Measurements from ENCODE around the gene SMAD7.
A peak's percentile ranks its signal among the peaks of the same experiment; 100 is the strongest.

Gene SMAD7

DNA sequence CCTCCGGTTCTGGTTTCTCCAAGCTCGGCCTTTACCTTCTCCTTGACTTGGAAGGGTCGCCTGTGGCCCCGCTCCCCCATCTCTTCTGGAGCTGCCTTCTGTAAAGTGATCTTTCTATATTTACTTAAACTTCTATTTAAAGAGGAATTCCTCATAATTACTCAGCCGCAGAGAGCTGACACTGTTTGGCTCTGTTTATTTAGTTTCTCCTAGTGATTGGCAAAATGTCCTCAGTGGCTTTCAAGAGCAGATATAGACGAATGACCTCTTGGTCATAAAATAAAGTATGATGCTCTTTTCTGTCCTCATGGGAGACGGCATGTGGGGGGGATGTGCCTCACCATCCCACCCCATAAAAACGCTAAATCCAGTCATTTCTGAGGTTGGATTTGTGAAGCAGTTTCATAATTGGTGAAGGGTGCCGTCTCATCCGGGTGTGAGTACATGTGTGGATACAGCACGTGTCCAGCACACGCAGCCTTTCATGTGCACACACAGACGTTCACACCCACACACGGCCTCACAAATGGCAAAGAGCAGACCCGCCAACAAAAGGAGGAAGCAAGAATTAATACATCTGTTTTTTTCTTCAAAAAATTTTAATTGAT lies 43.4 kb upstream of the SMAD7 start:
- Histone ChIP-seq H3K27ac (peak overlapping the region in 7 of 11 experiments; percentile 21 to 76 (median 65); a peak in 11 of 22 replicates), H3K4me2 (peak overlapping the region; percentile 69 to 90 (median 79); a peak in 21 of 22 replicates), H3K4me3 (no peak overlapping the region), H3K36me3 (no peaks in the 10 kb centered on the region), H3K9ac (no peak overlapping the region), H3K4me1 (peaks cover 39 to 75% (median 56%) of the 10 kb centered on the region in 10 experiments), H3K27me3 (no peaks in the 10 kb centered on the region), H4K20me1 (peaks cover 0 to 11% (median 0%) of the 10 kb centered on the region in 11 experiments; a peak in 2 of 22 replicates), H3K9me3 (replicated peaks in 1 of 11) (no peaks in the 10 kb centered on the region)
- TF ChIP-seq Cebpa-rat (IDR thresholded peaks at IDR 0.05), result no peak

DNA sequence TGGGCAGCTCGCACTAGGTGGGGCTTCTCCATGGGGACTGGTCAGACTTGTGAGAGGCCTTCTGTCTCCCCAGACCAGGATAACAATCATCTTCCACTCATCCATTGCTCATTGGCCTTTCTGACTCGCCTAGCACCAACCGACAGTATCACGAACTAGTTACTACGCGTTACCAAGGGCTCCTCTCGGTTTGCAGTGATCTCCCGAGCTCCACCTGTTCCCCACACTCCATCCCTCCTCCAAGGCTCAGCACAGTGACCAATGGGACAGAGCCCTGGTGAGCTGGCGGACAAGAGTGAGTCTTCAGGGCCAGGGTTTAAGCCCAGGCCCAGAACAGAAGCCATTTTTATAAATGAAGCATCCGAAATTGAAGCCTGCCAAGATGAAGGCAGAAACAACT lies 42.8 kb upstream of the SMAD7 start:
- Histone ChIP-seq H3K27me3 (no peaks in the 10 kb centered on the region), H3K27ac (peak overlapping the region in 9 of 11 experiments; percentile 1 to 76 (median 64); a peak in 14 of 22 replicates), H3K9ac (no peak overlapping the region; a peak in 1 of 22 replicates), H3K4me1 (peaks cover 39 to 72% (median 58%) of the 10 kb centered on the region in 10 experiments), H3K36me3 (no peaks in the 10 kb centered on the region), H4K20me1 (peaks cover 0 to 9% (median 0%) of the 10 kb centered on the region in 11 experiments; a peak in 2 of 22 replicates), H3K4me3 (no peak overlapping the region), H3K4me2 (peak overlapping the region; percentile 69 to 90 (median 79)), H3K9me3 (replicated peaks in 1 of 11) (no peaks in the 10 kb centered on the region)
- no peak for TF ChIP-seq Cebpa-rat (IDR thresholded peaks at IDR 0.05)

DNA sequence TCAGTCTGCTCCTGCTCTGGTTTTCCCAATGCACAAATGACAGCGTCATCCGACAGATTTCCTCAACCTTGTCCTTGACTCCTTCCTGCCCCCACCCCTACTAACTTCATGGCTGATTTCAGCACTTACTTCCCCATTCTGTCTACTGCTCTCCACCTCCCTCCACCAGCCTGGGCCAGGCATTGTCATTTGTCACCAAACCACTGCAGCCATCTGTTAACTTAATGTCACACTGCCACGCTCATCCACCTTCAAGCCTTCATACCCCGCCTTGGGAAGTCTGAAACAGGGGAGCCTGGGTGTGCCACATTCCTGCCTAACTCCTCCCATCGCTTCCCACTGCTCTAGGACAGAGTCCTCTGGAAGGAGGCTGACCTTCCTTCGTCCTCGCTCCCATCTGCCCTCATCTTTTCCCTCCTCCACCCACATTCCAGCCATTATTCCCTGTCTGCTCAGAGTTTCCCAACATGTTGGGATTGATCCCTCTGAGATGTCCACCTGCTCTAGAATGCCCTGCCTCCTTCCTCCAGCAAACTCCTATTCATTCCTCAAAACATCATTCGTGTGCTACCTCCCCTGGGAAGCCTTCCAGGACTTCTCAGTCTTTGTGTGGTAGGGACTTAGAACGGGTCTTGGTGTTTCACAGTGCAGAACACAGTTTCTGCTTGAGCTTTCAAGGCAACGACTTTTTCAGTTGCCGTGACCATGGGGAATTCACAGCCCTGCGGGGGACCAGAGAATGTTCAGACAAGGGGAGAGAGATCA lies 42.2 kb upstream of the SMAD7 start:
- H3K9ac ChIP-seq, result peak overlapping the region in 9 of 11 experiments; percentile 16 to 63 (median 31); a peak in 12 of 22 replicates
- H4K20me1 ChIP-seq, result peaks cover 0 to 2% (median 0%) of the 10 kb centered on the region in 11 experiments; a peak in 2 of 22 replicates
- no peaks in the 10 kb centered on the region for H3K36me3 ChIP-seq
- H3K4me1 ChIP-seq, result peaks cover 33 to 66% (median 52%) of the 10 kb centered on the region in 10 experiments
- no peak for TF ChIP-seq Cebpa-rat (IDR thresholded peaks at IDR 0.05)
- H3K4me3 ChIP-seq, result no peak overlapping the region
- H3K27ac ChIP-seq, result peak overlapping the region in 10 of 11 experiments; percentile 47 to 78 (median 65); a peak in 19 of 22 replicates
- H3K9me3 ChIP-seq (replicated peaks in 1 of 11), result no peaks in the 10 kb centered on the region
- peak overlapping the region; percentile 69 to 90 (median 79) for H3K4me2 ChIP-seq
- H3K27me3 ChIP-seq, result no peaks in the 10 kb centered on the region

DNA sequence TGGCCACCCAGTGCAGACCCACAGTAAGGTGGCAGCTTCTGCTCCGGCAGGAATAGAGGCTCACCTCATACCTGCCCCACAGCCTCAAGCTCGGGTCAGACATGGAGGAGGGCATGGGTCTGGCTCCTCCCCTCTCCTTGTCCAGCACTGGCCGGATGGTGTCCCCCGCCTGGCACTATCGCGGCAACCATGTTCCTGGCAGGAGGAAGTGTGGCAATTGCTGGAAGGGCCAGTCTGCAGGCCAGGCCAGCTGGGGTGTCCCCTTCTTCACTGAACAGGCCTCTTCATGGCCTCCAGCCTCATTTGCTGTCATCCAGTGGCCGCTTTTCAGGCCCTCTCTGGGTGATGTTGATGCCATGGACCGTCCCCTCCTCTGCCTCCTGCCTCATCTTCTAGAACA lies 41.4 kb upstream of the SMAD7 start:
- peak overlapping the region; percentile 69 to 90 (median 79) for H3K4me2 ChIP-seq
- peaks cover 29 to 58% (median 46%) of the 10 kb centered on the region in 10 experiments for H3K4me1 ChIP-seq
- TF ChIP-seq Cebpa-rat (IDR thresholded peaks at IDR 0.05), result no peak
- H3K27ac ChIP-seq, result peak overlapping the region in 10 of 11 experiments; percentile 47 to 78 (median 65); a peak in 20 of 22 replicates
- no peaks in the 10 kb centered on the region for H3K9me3 ChIP-seq (replicated peaks in 1 of 11)
- H3K4me3 ChIP-seq, result no peak overlapping the region
- peak overlapping the region in 9 of 11 experiments; percentile 16 to 63 (median 31); a peak in 12 of 22 replicates for H3K9ac ChIP-seq
- H3K36me3 ChIP-seq, result no peaks in the 10 kb centered on the region
- H4K20me1 ChIP-seq, result no peaks in the 10 kb centered on the region
- H3K27me3 ChIP-seq, result no peaks in the 10 kb centered on the region

DNA sequence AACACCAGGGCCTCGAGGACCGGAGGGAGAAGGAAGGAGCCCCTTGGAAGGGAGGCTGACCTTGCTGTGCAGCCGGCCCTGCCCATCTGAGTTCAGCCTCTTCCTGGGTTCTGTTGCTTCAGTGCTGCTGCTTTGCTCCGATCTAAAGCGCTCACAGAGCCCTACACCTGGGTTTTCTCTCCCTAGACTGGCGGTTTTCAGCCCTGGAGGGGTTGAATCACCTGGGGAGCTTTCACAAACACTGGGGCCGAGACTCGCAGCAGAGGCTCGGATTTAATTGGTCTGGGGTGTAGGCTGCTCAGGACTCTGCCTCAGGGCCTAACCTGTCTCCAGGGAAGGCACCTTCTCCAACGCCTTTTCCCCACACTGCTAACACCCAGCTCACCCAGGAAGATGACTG lies 40.9 kb upstream of the SMAD7 start:
- Histone ChIP-seq H4K20me1 (no peaks in the 10 kb centered on the region), H3K9me3 (replicated peaks in 1 of 11) (no peaks in the 10 kb centered on the region), H3K4me2 (peak overlapping the region; percentile 69 to 90 (median 79); a peak in 20 of 22 replicates), H3K9ac (peak overlapping the region in 1 of 11 experiments; percentile 48; a peak in 1 of 22 replicates), H3K27me3 (no peaks in the 10 kb centered on the region), H3K36me3 (no peaks in the 10 kb centered on the region), H3K4me3 (no peak overlapping the region), H3K27ac (peak overlapping the region in 9 of 11 experiments; percentile 51 to 78 (median 65); a peak in 14 of 22 replicates), H3K4me1 (peaks cover 29 to 54% (median 45%) of the 10 kb centered on the region in 10 experiments)
- TF ChIP-seq Cebpa-rat (IDR thresholded peaks at IDR 0.05), result no peak

DNA sequence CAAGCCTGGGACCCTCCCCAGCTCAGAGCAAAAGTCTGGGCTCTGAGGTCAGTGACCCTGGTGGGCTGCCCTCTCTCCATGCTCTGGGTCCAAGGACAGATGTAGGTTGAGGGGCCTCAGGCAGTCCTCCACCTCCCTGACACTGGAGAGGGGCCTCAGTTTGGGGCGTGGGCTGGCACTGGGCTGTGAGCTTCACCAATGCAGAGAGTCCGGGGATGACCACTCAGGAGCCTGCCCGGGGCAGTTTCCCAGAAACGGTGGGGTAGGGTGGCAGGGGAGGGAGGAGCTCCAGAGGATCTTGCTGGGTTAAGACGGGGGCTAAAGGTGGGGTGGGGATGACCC lies 40.5 kb upstream of the SMAD7 start:
- TF ChIP-seq Cebpa-rat (IDR thresholded peaks at IDR 0.05), result no peak
- Histone ChIP-seq H4K20me1 (no peaks in the 10 kb centered on the region), H3K9ac (no peak overlapping the region), H3K4me3 (no peak overlapping the region), H3K27ac (peak overlapping the region in 7 of 11 experiments; percentile 7 to 78 (median 70); a peak in 5 of 22 replicates), H3K4me2 (peak overlapping the region in 9 of 11 experiments; percentile 31 to 90 (median 78); a peak in 11 of 22 replicates), H3K9me3 (replicated peaks in 1 of 11) (no peaks in the 10 kb centered on the region), H3K27me3 (no peaks in the 10 kb centered on the region), H3K4me1 (peaks cover 29 to 54% (median 45%) of the 10 kb centered on the region in 10 experiments), H3K36me3 (no peaks in the 10 kb centered on the region)

DNA sequence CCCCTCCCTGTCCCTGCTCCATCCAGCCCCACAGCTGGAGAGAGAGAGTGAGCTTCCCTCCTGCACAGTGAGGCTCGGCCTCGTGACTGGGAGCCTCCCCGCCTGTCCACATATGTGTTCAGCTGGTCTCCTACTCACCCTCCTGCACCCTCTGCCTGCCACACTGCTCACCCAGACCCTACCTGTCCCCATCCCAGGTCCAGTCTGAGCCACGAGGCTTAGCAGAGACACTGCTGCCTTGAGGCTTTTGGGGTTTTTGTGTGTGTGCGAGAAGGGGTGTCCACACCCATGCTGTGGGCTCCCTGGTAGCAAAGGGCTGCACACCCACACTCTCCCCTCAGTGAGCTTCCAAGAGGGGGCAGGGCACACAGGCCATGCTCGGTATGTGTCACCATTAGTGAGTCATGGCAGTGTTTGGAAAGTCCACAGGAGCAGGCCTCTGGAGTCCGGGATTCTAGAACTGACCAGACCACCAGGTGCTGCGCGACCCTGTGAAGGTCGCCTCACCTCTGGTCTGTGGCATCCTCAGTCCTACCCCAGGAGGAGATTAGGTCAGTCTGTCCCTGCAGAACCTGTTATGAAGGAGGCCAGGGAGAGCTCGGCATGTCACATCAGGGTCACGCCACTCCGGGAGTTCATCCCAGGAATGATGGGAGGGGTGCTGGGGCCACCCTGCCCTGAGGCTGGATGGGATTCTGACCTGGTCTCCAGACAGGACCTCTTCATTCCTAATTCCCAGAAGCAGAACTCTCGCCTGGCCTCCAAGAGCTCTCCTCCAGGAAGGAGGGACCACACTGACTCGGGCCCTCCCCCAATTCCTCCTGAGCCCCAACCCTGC lies 39.9 kb upstream of the SMAD7 start:
- TF ChIP-seq Cebpa-rat (IDR thresholded peaks at IDR 0.05), result no peak
- H3K4me1 ChIP-seq, result peaks cover 29 to 54% (median 45%) of the 10 kb centered on the region in 10 experiments
- H4K20me1 ChIP-seq, result no peaks in the 10 kb centered on the region
- no peaks in the 10 kb centered on the region for H3K27me3 ChIP-seq
- no peaks in the 10 kb centered on the region for H3K36me3 ChIP-seq
- peak overlapping the region in 6 of 11 experiments; percentile 6 to 82 (median 76); a peak in 9 of 22 replicates for H3K4me2 ChIP-seq
- H3K27ac ChIP-seq, result 0 out of 22 replicates have a peak overlapping the region, but pooled peaks of 2 of the 11 experiments have one; percentile 7 to 25
- no peak overlapping the region for H3K9ac ChIP-seq
- H3K9me3 ChIP-seq (replicated peaks in 1 of 11), result no peaks in the 10 kb centered on the region
- H3K4me3 ChIP-seq, result no peak overlapping the region

Measured in BLaER1 treated with 17β-estradiol and CSF1 and Interleukin-3, amounts not matched to agents 10 nM and 100 nM (cell line).